H9 (cell line): ENCODE data around the gene ASB10. TPM values are rescaled to one million over a fixed set of nuclear protein-coding genes. Genes with fewer than 3 reads are reported as not detected.
A peak's percentile ranks its signal among the peaks of the same experiment; 100 is the strongest.

Source experiments
- DNase-seq: peaks from one replicate; pipeline ENCODE4 v3.0.0-alpha.2; 2017
- H2AFZ ChIP-seq: one replicate; pipeline ENCODE4 v1.6.1; 2013; ENCODE audit warnings: mild to moderate bottlenecking, low read length, control low read depth, moderate library complexity
- H2AK5ac ChIP-seq: 2 replicates; pipeline ENCODE4 v1.6.1; 2013; ENCODE audit warnings: low read length, control low read depth, mixed read lengths; ENCODE audit not compliant: insufficient read length
- H2BK120ac ChIP-seq: one replicate; pipeline ENCODE4 v1.6.1; 2013; ENCODE audit warnings: low read depth, mild to moderate bottlenecking, low read length, control low read depth, inconsistent platforms; ENCODE audit not compliant: poor library complexity, severe bottlenecking
- H2BK12ac ChIP-seq: 2 replicates; pipeline ENCODE4 v1.6.1; 2013; ENCODE audit warnings: low read length, control low read depth, mixed read lengths, low read depth; ENCODE audit not compliant: insufficient read length
- H2BK15ac ChIP-seq: 2 replicates; pipeline ENCODE4 v1.6.1; 2013; ENCODE audit warnings: low read depth, low read length, control low read depth
- H2BK20ac ChIP-seq: one replicate; pipeline ENCODE4 v1.6.1; 2013; ENCODE audit warnings: low read depth, mild to moderate bottlenecking, low read length, control low read depth, inconsistent platforms; ENCODE audit not compliant: poor library complexity, severe bottlenecking
- H2BK5ac ChIP-seq: 2 replicates; pipeline ENCODE4 v1.6.1; 2013; ENCODE audit warnings: low read length, control low read depth, mixed read lengths; ENCODE audit not compliant: insufficient read length
- H3K14ac ChIP-seq: 2 replicates; pipeline ENCODE4 v1.6.1; 2013; ENCODE audit warnings: low read length, control low read depth; ENCODE audit not compliant: insufficient read depth
- H3K18ac ChIP-seq: 2 replicates; pipeline ENCODE4 v1.6.1; 2013; ENCODE audit warnings: low read depth, mild to moderate bottlenecking, mixed read lengths, low read length, control low read depth; ENCODE audit not compliant: insufficient read length
- H3K23ac ChIP-seq: 2 replicates; pipeline ENCODE4 v1.6.1; 2013; ENCODE audit warnings: low read length, control low read depth, mixed read lengths, low read depth; ENCODE audit not compliant: insufficient read length
- H3K23me2 ChIP-seq: 2 replicates; pipeline ENCODE4 v1.6.1; 2013; ENCODE audit warnings: low read depth, mild to moderate bottlenecking, mixed read lengths, low read length, control low read depth; ENCODE audit not compliant: insufficient read length, poor library complexity, severe bottlenecking
- H3K27ac ChIP-seq: 2 replicates; pipeline ENCODE4 v1.5.1; 2013; ENCODE audit warnings: low read length, control low read depth, mixed read lengths, low read depth; ENCODE audit not compliant: insufficient read length
- H3K27me3 ChIP-seq: 2 replicates; pipeline ENCODE4 v1.6.1; 2013; ENCODE audit warnings: low read length, control low read depth, inconsistent platforms; ENCODE audit not compliant: insufficient read depth
- H3K4ac ChIP-seq: 2 replicates; pipeline ENCODE4 v1.6.1; 2013; ENCODE audit warnings: low read depth, mild to moderate bottlenecking, control low read depth, inconsistent platforms, low read length, moderate library complexity
- H3K4me1 ChIP-seq: 2 replicates; pipeline ENCODE4 v1.6.1; 2013; ENCODE audit warnings: low read length, control low read depth, inconsistent platforms; ENCODE audit not compliant: insufficient read depth
- H3K4me2 ChIP-seq: 2 replicates; pipeline ENCODE4 v1.6.1; 2013; ENCODE audit warnings: low read length, control low read depth, mixed read lengths; ENCODE audit not compliant: insufficient read length, insufficient read depth
- H3K56ac ChIP-seq: 2 replicates; pipeline ENCODE4 v1.6.1; 2013; ENCODE audit warnings: low read depth, mild to moderate bottlenecking, mixed read lengths, low read length, control low read depth; ENCODE audit not compliant: insufficient read length
- H3K79me1 ChIP-seq: 2 replicates; pipeline ENCODE4 v1.6.1; 2013; ENCODE audit warnings: low read depth, mild to moderate bottlenecking, moderate library complexity, low read length, control low read depth, inconsistent platforms; ENCODE audit not compliant: insufficient read depth, poor library complexity, severe bottlenecking
- H3K79me2 ChIP-seq: 2 replicates; pipeline ENCODE4 v1.6.1; 2013; ENCODE audit warnings: low read length, control low read depth, inconsistent platforms; ENCODE audit not compliant: insufficient read depth
- H3K9ac ChIP-seq: 2 replicates; pipeline ENCODE4 v1.6.1; 2013; ENCODE audit warnings: low read length, control low read depth, mixed read lengths; ENCODE audit not compliant: insufficient read length; ENCODE audit errors: extremely low read depth
- H3K9me3 ChIP-seq: one replicate; pipeline ENCODE4 v1.6.1; 2013; ENCODE audit warnings: low read depth, low read length, inconsistent platforms; ENCODE audit not compliant: control insufficient read depth
- H3T11ph ChIP-seq: one replicate; pipeline ENCODE4 v1.6.1; 2013; ENCODE audit warnings: mild to moderate bottlenecking, low read length, control low read depth, inconsistent platforms
- H4K20me1 ChIP-seq: one replicate; pipeline ENCODE4 v1.6.1; 2013; ENCODE audit not compliant: control insufficient read depth, insufficient read length, insufficient read depth
- H4K5ac ChIP-seq: 2 replicates; pipeline ENCODE4 v1.6.1; 2013; ENCODE audit warnings: low read depth, mild to moderate bottlenecking, mixed read lengths, low read length, control low read depth; ENCODE audit not compliant: insufficient read length
- H4K8ac ChIP-seq: replicated peaks from 2 replicates; pipeline ENCODE4 v1.6.1; 2013; ENCODE audit warnings: low read length, control low read depth, mixed read lengths, low read depth; ENCODE audit not compliant: insufficient read length
- H4K91ac ChIP-seq: 2 replicates; pipeline ENCODE4 v1.6.1; 2013; ENCODE audit warnings: low read depth, mild to moderate bottlenecking, moderate library complexity, mixed read lengths, low read length, control low read depth; ENCODE audit not compliant: insufficient read length
- H3K27ac Mint-ChIP-seq, 3 experiments: 2 replicates in 2 of 3; 3 replicates in 1 of 3; pipeline ENCODE4 v1.8.0; 2020 to 2021; ENCODE audit warnings: mixed read lengths in 3 of 3, mild to moderate bottlenecking in 1 of 3, moderate library complexity in 1 of 3
- H3K27me3 Mint-ChIP-seq: 2 replicates; pipeline ENCODE4 v1.8.0; 2021; ENCODE audit warnings: low read depth, mild to moderate bottlenecking, moderate library complexity, mixed read lengths
- H3K36me3 Mint-ChIP-seq, 3 experiments: 2 replicates in 2 of 3; 3 replicates in 1 of 3; pipeline ENCODE4 v1.8.0; 2020 to 2021; ENCODE audit warnings: low read depth in 3 of 3, mixed read lengths in 3 of 3; ENCODE audit not compliant: insufficient read depth in 1 of 3
- H3K4me1 Mint-ChIP-seq, 2 experiments: 2 replicates each; pipeline ENCODE4 v1.8.0; 2020; ENCODE audit warnings: mixed read lengths in 2 of 2
- H3K4me3 Mint-ChIP-seq, 2 experiments: 2 replicates in 1 of 2; 3 replicates in 1 of 2; pipeline ENCODE4 v1.8.0; 2020 to 2021; ENCODE audit warnings: mild to moderate bottlenecking in 2 of 2, mixed read lengths in 2 of 2, moderate library complexity in 1 of 2
- H3K9me3 Mint-ChIP-seq, 2 experiments: 2 replicates in 1 of 2; 3 replicates in 1 of 2; pipeline ENCODE4 v1.8.0; 2020; ENCODE audit warnings: mild to moderate bottlenecking in 2 of 2, mixed read lengths in 2 of 2, moderate library complexity in 1 of 2
- WGBS: extraction: QIAGEN DNeasy Blood & Tissue Kit; methylation state at CpG from one replicate; pipeline ENCODE4 v1.1.7; 2013; ENCODE audit warnings: missing lambda C conversion rate, low lambda C conversion rate, mixed read lengths; ENCODE audit not compliant: insufficient read length; ENCODE audit errors: extremely low coverage; 5-methylcytosine and 5-hydroxymethylcytosine counted together
- total RNA-seq: library from RNA; stranded (reverse); gene quantifications from 2 replicates; pipeline ENCODE4 v1.2.1, GENCODE V29; 2021
- TF ChIP-seq, protein P1 (sequence below): fragments of 200-600 bp; sonication (generic); conservative IDR thresholded peaks from 3 replicates; pipeline ENCODE4 v1.8.0; 2021; ENCODE audit warnings: antibody characterized with exemption, mild to moderate bottlenecking

The ASB10 gene
- total RNA-seq, 1 experiment from 2014 or later = not detected

DNA sequence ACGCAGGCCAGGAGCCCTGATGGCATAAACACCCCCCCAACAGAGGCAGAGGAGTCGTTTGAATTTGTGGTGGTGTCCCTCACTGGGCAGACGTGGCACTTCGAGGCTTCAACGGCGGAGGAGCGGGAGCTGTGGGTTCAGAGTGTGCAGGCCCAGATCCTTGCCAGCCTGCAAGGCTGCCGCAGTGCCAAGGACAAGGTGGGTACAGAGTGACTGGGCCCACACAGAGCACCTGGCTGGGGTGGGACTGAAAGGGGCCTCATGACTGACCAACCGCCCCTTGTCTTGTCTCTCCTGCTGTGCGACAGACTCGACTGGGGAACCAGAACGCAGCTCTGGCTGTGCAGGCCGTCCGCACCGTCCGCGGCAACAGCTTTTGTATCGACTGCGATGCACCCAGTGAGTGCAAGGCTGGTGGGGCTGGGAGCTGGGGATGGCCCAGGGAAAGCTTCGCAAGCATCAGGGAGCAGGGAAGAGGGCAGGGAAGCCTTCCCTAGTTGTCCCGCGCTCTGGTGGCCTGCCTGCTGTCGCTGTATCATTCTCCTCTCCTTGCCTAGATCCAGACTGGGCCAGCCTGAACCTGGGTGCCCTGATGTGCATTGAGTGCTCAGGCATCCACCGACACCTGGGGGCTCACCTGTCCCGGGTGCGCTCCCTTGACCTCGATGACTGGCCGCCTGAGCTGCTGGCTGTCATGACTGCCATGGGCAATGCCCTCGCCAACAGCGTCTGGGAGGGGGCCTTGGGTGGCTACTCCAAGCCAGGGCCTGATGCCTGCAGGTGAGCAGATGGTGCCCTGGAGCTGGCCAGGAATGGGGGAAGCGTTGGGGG lies 45.0 kb downstream of the ASB10 start:
- Histone ChIP-seq H4K8ac (no peak overlapping the region), H3K56ac (no peak overlapping the region), H3T11ph (no peak overlapping the region), H3K4me1 (no peaks in the 10 kb centered on the region; the same call in 1 of the 2 replicates), H2BK12ac (no peak overlapping the region), H3K23ac (no peak overlapping the region), H3K9ac (no peak overlapping the region), H2AFZ (no peak overlapping the region), H3K4ac (no peak overlapping the region), H4K5ac (no peak overlapping the region), H3K27me3 (no peaks in the 10 kb centered on the region), H3K4me2 (no peak overlapping the region), H2AK5ac (no peak overlapping the region), H2BK15ac (no peak overlapping the region), H3K27ac (no peak overlapping the region), H2BK120ac (no peak overlapping the region), H3K14ac (no peak overlapping the region; the same call in 1 of the 2 replicates), H2BK20ac (no peak overlapping the region), H2BK5ac (no peak overlapping the region), H3K79me1 (no peaks in the 10 kb centered on the region), H3K23me2 (no peaks in the 10 kb centered on the region), H4K20me1 (no peaks in the 10 kb centered on the region), H3K9me3 (no peaks in the 10 kb centered on the region), H3K79me2 (no peaks in the 10 kb centered on the region), H4K91ac (no peak overlapping the region), H3K18ac (no peak overlapping the region)
- WGBS = no CpG with 5 or more reads among the region's 31 CpGs
- Mint-ChIP-seq H3K27ac (0 out of 7 replicates have a peak overlapping the region, but pooled peaks of 1 of the 3 experiments have one; percentile 40), H3K27me3 (peaks cover 1% of the 10 kb centered on the region; the same call in 1 of the 2 replicates), H3K36me3 (peaks cover 8 to 44% (median 22%) of the 10 kb centered on the region in 3 experiments; a peak in 6 of 7 replicates), H3K4me3 (no peak overlapping the region), H3K9me3 (no peaks in the 10 kb centered on the region; a peak in 1 of 5 replicates), H3K4me1 (peaks cover 33 to 59% of the 10 kb centered on the region in 2 experiments)
- TF ChIP-seq, protein P1, sequence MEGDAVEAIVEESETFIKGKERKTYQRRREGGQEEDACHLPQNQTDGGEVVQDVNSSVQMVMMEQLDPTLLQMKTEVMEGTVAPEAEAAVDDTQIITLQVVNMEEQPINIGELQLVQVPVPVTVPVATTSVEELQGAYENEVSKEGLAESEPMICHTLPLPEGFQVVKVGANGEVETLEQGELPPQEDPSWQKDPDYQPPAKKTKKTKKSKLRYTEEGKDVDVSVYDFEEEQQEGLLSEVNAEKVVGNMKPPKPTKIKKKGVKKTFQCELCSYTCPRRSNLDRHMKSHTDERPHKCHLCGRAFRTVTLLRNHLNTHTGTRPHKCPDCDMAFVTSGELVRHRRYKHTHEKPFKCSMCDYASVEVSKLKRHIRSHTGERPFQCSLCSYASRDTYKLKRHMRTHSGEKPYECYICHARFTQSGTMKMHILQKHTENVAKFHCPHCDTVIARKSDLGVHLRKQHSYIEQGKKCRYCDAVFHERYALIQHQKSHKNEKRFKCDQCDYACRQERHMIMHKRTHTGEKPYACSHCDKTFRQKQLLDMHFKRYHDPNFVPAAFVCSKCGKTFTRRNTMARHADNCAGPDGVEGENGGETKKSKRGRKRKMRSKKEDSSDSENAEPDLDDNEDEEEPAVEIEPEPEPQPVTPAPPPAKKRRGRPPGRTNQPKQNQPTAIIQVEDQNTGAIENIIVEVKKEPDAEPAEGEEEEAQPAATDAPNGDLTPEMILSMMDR = no peak
- DNase-seq = peak; percentile 19
